Endometrium (tissue), 2 donors: ENCODE results near the gene EID1.
"Not testable (repeated sequence)": the region's sequence is repeated elsewhere in the genome, so short reads cannot be mapped to it uniquely, and the experiment has no call there.

Experiments
- FAIRE-seq: peaks from 2 replicates; lab custom pipeline; 2012; peaks lifted over from hg19 to GRCh38; lab: Jason Lieb, UNC
- donor health status: control.
- donor health status: control.

The EID1 gene

DNA sequence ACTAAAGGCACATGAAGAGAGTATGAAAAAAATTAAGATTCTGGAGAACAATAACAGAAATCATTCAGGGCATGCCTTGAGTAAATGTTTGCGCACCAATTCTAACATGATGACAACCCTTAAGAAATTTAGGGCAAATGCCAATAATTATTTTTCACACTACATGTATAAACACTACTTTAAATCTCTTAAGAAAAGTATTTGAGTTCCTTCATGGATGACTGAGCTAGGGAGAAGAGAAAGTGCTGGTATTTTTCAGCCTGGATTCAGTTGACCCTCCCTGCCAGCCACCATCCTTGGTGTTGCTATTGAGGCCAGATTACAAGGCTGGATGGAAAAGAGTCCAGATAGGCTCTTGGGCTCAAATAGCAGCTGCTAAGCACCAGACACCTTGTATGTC is 8.0 kb upstream of the EID1 start:
- FAIRE-seq = no peak

DNA sequence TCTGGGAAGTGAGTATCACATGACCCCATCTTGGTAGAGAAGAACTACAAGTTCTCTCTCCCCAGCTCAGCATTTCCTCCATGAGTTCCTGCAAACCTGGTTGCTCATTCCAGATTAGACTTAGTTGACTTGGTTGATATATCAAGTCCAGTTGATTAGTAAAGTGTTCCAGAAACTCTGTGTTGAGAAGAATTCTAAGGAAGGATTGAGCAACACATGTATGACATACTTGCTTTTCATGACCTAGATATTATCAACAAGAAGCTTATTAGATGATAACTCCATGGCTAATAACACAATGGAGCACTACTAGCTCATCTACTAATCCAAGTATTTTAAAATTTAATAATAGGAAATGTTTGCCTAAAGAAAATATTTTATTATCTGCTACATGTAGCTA is 6.4 kb upstream of the EID1 start:
- no peak for FAIRE-seq

DNA sequence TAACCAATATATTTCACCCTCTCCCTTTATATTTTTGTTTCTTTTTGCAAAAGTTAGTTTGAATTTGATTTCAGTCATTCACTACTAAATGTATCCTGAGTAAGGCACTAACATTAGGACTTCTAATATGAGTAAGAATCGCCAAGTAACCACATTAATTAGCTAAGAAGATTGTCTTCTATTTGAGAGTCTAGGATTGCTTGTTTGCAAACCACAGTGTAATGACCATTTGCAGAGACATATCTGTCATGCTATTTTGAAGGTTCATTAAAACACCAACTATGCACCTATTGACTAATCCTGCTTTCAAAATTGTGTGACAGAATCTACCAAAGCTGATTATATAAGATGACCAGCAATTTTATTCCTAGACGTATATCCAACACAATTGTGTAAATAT is 5.3 kb upstream of the EID1 start:
- FAIRE-seq = no peak

GRCh38 chr15:48875241-48875960 is 2.5 kb upstream of the EID1 start:
- FAIRE-seq = no peak

GRCh38 chr15:48876057-48876456 is 1.9 kb upstream of the EID1 start:
- no peak for FAIRE-seq

GRCh38 chr15:48880070-48880634 is 2.2 kb downstream of the EID1 start:
- FAIRE-seq = no peak

DNA sequence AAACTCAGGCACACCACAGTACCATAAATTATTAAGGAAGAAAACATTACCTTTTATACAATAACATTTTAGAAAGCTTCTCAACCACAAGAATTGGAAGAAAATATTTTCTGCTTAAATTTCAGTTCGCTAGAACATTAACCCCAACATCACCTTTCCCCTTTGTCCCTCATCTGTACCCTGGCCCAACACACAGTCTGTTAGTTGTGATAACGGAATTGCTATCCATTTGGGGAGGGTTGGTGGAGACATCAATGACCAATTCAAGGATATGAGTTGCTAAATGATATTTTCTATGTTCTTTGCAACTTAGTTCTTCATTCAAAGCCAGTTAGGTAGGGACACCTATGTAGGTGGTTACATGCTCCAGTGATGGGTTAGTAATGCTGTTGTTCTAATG is 5.8 kb downstream of the EID1 start:
- FAIRE-seq = no peak

DNA sequence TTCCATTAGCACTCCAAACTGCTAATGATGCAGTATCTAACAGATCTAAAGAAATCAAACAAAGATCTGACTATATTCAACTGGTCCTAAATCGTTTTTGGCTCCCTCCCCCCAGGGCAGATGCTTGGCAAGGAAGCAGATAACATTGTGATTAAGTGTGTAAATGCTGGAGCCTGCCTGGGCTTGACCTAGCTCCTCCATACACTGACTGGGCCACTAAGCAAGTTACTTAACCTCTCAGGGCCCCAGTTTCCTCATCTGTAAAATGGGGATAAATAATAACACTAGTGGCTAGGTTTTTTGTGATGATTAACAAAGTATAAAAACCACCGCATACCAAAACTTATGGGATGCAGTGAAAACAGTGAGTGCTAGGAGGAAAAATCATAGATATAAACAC is 9.2 kb downstream of the EID1 start:
- FAIRE-seq = no peak

DNA sequence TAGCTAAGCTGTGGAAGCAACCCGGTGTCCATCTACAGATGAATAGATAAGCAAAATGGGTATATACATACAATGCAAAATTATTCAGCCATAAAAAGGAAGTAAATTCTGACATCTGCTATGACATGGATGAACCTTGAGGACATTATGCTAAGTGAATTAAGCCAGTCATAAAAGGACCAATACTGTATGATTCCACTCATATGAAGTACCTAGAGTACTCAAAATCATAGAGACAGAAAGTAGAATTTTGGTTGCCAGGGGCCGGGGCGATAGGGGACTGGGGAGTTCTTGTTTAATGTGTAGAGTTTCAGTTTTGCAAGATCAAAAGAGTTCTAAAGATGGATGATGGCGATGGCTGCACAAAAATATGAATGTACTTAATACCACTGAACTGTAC is 10.3 kb downstream of the EID1 start:
- no peak for FAIRE-seq

DNA sequence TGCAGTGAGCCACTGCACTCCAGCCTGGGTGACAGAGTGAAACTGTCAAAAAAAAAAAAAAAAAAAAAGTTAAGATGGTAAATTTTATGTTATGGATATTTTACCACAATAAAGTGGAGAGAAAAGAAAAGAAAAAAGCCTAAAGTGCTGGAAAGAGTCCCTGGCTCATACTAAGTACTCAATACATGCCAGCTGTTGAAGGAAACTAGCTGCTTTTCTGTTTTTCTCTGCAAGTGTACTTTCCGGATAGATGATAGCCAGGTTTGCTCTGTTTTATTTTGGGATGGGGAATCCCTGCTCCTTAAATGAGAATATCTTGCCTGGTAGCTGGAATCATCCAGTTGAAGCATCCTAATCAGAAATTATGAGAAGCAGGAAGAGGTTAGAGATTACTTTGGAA is 10.9 kb downstream of the EID1 start:
- no peak for FAIRE-seq

GRCh38 chr15:48889925-48890324 is 12.0 kb downstream of the EID1 start:
- no peak for FAIRE-seq

DNA sequence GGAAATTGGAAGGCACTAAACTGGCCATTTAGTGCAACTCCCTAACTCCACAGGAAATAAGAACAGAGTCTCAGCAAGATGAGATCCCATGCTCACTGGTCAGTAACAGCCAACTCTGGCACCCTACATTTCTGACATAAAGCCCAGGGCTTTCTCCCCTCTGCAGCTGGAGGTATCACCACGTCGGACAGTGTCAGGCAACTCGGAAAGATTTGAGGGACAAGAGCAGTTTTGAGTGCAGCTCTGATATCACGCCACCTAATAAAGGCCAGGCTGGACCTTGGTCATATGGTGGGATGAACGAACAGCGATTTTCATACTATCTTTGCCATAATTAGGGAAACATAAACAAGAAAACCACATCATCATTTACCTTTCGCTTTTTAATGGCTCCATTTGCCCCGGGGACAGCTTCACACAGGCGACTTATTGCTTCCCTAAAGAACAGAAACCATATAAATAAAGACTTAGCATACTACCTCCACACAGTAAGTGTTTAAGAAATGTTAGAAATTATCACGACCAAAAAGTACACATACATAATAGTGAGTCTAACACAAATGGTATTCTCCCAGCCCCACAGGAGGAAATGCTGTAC is 12.5 kb downstream of the EID1 start:
- no peak for FAIRE-seq

- FAIRE-seq = no peak
These were observed 13.4 kb downstream of the EID1 start for GRCh38 chr15:48891232-48891765.

DNA sequence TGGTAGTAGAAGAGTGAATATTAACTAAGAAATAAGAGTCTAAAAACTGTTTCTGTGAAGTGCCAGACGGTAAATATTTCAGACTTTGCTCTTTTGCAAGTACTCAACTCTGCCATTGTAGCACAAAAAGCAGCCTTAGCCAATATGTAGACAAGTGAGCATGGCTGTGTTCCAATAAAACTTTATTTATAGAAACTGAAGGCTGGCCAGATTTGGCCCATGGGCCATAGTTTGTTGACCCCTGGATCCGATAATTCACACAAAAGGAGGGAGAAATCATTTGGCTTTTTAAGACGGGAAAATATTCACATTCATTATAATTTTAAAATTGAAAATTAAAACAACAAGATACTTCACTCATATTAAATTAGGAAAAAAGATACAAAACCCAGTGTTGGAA is 15.4 kb downstream of the EID1 start:
- FAIRE-seq = no peak

- FAIRE-seq = no peak
These were observed 19.2 kb downstream of the EID1 start for GRCh38 chr15:48896869-48897814.

DNA sequence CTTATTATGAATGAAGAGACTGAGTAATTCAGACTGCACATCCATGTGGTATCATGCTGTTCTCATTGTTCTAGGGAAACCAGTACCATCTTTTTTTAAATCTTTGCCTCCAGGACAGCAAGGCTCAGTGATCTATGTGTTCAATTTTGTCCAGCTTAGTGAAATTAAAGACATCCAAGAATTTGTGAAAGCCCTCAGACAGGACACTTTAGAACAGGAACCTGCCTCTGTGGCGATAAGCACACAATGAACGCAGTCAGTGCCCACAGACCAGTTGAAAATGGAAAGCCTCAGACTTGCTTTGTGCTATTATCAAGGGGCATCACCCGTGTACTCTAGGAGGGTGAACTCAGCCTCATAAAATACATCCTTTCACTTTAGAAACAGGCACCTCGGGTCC is 20.1 kb downstream of the EID1 start:
- FAIRE-seq = no peak

DNA sequence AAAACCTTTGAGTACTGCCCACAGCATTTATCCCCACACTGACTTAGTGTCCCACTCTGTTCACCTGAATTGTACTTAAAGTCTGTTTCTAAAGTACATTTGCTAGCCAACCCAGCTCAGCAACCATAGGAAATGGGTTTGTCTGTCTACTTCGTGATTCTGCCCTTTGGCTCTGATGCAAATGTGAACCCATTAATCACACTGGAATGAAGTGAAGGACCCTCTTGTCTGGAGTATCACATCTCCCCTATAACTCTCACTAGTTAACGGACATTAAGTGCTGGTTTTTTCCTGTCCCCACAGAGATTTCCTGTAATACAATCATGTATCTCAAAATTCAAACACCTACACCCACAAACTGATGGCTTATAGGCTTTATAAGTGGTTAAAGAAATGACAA is 20.5 kb downstream of the EID1 start:
- no peak for FAIRE-seq

DNA sequence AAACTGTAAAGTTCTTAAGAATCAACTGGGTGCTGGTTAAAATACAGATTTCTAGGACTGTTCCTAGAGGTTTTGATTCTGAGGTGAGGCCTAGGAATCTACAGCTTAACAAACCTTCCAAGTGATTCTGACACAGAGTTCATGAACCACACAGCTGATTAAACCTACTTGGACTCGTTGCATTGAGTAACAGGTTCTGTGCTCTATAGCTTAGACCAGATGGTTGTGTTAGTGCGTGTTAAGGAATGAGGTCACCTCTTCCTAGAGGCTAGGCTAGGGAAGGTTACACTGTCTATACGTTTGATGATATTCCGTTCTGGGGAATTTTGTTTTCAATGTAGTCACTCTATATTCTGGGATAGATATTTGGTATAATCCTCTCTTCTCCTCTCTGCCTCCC is 21.9 kb downstream of the EID1 start:
- no peak for FAIRE-seq

GRCh38 chr15:48904758-48905157 is 26.8 kb downstream of the EID1 start:
- no peak for FAIRE-seq

DNA sequence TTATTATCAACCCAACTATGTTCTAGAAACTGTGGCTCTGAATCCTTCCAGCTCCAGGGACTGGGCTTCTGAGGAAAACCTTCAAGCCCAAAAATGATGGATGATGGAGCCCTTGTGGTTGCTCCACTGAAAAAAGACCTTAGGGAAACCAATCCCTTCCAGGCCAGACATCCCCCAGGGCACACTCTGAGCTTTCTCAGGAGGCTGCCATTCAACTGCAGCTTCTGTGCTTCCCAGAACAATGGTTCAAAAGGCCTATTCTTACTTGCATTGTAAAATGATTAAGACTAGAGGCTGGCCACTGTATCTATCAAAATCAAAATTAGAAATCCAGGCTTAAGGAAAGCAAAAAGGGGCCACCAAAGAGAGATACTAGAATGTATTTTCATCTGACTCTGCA is 27.3 kb downstream of the EID1 start:
- FAIRE-seq = no peak

- no peak for FAIRE-seq
These were observed 27.9 kb downstream of the EID1 start for GRCh38 chr15:48905847-48906246.

- not testable (repeated sequence) for FAIRE-seq
These were observed 31.4 kb downstream of the EID1 start for GRCh38 chr15:48909313-48909712.

DNA sequence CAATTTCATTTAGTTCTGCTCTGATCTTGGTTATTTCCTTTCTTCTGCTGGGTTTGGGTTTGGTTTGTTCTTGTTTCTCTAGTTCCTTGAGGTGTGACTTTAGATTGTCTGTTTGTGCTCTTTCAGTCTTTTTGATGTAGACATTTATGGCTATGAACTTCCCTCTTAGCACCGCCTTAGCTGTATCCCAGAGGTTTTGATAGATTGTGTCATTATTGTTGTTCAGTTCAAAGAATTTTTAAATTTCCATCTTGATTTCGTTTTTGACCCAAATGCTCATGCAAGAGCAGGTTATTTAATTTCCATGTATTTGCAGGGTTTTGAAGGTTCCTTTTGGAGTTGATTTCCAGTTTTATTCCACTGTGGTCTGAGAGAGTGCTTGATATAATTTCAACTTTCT is 32.6 kb downstream of the EID1 start:
- not testable (repeated sequence) for FAIRE-seq
